ENCODE results near the gene DMD.

DNA sequence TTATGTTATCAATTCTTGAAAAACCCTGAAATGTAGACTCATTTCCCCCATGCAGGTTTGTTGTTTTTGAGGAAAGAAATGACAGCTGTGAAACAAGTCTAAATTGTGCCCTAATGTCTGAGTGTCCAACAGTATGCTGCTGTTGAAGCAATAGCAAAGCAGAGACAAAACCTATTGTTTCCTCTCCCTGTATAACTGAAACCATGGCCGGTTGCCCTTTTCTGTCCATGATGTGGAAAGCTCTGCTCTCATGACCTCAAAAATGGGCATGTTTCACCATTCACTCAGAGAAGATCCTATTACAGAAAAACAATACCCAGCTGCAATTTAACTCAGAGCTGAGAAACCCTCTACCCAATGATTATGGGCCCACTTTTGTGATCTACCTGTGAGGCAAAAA lies 1826.9 kb downstream of the DMD start:
- TF ChIP-seq TAF1 (IDR thresholded peaks at IDR 0.05; ENCODE audit: borderline replicate concordance, insufficient read depth, low read length) (no peak), POLR2AphosphoS5 (IDR thresholded peaks at IDR 0.05; ENCODE audit: low read depth, low read length) (no peak), SIN3A (IDR thresholded peaks at IDR 0.05; ENCODE audit: borderline replicate concordance, insufficient read depth, low read length) (no peak), FOXP2 (optimal IDR thresholded peaks at IDR 0.05; ENCODE audit: borderline replicate concordance, extremely low read depth, extremely low read length, insufficient read depth) (no peak)
- TF ChIP-seq, protein P1, sequence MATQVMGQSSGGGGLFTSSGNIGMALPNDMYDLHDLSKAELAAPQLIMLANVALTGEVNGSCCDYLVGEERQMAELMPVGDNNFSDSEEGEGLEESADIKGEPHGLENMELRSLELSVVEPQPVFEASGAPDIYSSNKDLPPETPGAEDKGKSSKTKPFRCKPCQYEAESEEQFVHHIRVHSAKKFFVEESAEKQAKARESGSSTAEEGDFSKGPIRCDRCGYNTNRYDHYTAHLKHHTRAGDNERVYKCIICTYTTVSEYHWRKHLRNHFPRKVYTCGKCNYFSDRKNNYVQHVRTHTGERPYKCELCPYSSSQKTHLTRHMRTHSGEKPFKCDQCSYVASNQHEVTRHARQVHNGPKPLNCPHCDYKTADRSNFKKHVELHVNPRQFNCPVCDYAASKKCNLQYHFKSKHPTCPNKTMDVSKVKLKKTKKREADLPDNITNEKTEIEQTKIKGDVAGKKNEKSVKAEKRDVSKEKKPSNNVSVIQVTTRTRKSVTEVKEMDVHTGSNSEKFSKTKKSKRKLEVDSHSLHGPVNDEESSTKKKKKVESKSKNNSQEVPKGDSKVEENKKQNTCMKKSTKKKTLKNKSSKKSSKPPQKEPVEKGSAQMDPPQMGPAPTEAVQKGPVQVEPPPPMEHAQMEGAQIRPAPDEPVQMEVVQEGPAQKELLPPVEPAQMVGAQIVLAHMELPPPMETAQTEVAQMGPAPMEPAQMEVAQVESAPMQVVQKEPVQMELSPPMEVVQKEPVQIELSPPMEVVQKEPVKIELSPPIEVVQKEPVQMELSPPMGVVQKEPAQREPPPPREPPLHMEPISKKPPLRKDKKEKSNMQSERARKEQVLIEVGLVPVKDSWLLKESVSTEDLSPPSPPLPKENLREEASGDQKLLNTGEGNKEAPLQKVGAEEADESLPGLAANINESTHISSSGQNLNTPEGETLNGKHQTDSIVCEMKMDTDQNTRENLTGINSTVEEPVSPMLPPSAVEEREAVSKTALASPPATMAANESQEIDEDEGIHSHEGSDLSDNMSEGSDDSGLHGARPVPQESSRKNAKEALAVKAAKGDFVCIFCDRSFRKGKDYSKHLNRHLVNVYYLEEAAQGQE (IDR thresholded peaks at IDR 0.05; ENCODE audit: insufficient read depth in 1 of 2, low read depth in 2 of 2, low read length in 2 of 2), result no peak
